NCI-H2196 (cell line): ENCODE results near the gene CRY2.
"Not testable (repeated sequence)": the region's sequence is repeated elsewhere in the genome, so short reads cannot be mapped to it uniquely, and the experiment has no call there.

ENCODE experiments used
- DNase-seq: peaks from one replicate; lab custom pipeline; 2025; ENCODE audit not compliant: unreplicated experiment; lab: John Stamatoyannopoulos, UW

Gene CRY2

DNA sequence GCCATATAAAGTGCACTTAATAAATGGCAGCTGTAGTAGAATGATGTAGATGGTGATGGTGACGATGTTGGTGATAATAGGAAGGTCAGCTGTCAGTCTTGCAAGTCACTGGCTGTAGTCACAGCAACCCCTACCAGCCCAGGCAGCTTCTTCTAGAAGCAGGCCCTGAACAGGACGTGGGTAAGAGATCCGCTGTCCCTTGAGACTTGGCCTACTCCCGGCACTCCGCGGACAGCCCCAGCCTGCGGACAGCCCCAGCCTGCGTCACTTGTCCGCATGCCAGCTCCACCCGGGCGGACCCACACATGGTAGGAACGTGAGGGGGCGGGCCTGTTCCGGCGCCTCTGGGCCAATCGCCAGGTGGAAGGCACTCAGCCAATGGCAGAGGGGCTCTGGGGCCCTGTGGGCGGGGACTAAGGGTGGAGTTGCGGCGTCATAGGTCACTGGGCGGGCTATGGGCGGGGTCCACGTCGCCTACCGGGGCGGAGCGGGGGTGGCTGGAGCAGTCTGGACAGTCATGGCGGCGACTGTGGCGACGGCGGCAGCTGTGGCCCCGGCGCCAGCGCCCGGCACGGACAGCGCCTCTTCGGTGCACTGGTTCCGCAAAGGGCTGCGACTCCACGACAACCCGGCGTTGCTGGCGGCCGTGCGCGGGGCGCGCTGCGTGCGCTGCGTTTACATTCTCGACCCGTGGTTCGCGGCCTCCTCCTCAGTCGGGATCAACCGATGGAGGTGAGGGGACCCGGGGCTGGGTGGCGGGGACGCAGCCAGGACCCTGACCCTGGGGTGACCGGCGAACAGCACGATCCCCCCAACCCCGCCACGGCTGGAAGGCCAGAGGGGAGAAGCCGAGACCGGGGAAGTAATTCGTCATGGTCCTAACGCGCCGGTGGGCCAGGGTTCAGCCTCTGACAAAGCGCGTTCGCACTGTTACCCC lies at the start of gene CRY2:
Gene CRY2, plus strand, starts transcription at position 502 of the 937 bp plus-strand sequence. Its CDS starts 16 bp downstream, at position 518.
- peak; percentile 98 for DNase-seq

- DNase-seq = peak; percentile 24
Observed at GRCh38 chr11:45798793-45799441, 48.4 kb upstream of the CRY2 start.

DNA sequence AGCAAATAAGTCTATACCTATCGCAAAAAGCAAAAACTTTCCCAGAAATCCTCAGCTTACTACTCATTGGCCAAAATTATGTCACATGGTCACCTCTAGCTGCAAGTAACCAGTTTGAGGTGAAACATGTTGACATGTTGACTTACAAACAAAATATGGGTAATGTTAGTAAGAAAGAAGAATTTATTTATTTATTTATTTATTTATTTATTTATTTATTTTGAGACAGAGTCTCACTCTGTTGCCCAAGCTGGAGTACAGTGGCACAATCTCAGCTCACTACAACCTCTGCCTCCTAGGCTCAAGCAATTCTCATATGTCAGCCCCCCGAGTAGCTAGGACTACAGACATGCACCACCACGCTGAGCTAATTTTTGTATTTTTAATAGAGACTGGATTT lies 47.7 kb upstream of the CRY2 start:
- DNase-seq = no peak

- no peak for DNase-seq
Observed at GRCh38 chr11:45800261-45800660, 47.0 kb upstream of the CRY2 start.

- DNase-seq = peak; percentile 19
Observed at GRCh38 chr11:45801723-45802315, 45.5 kb upstream of the CRY2 start.

- DNase-seq = no peak
Observed at GRCh38 chr11:45802531-45803317, 44.6 kb upstream of the CRY2 start.

DNA sequence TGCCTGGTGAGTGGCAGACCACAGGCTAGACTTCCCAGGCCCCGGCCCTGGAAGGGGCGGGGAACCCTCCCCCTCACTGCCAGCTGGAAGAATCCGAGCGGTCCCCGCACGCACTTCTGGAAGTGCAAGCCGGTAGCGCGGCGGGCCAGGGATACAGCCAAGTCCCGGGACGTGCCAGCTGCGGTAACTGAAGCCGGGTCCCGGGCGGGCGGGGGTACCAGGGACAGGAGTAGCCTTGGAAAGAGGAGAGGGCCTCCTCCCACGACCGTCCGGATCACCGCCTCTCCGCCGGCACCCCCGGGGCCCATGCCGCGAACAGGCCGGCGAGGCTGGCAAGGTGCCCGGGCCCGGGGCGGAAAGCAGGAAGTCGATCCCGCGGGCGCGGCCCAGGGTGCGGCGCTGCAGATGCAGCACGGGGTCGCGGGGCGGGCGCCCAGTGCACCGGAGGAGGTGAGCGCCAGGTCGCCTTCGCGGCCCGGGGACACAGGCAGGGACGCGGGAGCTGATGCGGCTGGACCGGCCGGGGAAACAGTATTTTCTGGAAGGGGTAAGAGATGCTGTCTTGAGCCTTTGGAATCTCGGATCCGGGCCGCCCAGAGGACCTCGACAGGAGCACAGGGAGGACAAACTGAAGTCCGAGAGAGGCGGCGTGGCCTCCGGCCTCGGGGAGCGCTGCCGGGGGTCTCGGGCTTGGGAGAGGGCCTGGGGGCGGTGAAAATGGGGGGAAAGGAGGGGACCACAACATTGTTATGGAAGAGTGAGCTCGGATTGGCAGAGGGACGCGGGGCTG lies 43.1 kb upstream of the CRY2 start:
- peak; percentile 64 for DNase-seq

GRCh38 chr11:45804761-45805304 lies 42.4 kb upstream of the CRY2 start, which contains the start of gene SLC35C1:
Gene SLC35C1, plus strand, starts transcription at chr11:45805149. Its CDS starts 653 bp downstream, at chr11:45805802.
- peak; percentile 97 for DNase-seq

DNA sequence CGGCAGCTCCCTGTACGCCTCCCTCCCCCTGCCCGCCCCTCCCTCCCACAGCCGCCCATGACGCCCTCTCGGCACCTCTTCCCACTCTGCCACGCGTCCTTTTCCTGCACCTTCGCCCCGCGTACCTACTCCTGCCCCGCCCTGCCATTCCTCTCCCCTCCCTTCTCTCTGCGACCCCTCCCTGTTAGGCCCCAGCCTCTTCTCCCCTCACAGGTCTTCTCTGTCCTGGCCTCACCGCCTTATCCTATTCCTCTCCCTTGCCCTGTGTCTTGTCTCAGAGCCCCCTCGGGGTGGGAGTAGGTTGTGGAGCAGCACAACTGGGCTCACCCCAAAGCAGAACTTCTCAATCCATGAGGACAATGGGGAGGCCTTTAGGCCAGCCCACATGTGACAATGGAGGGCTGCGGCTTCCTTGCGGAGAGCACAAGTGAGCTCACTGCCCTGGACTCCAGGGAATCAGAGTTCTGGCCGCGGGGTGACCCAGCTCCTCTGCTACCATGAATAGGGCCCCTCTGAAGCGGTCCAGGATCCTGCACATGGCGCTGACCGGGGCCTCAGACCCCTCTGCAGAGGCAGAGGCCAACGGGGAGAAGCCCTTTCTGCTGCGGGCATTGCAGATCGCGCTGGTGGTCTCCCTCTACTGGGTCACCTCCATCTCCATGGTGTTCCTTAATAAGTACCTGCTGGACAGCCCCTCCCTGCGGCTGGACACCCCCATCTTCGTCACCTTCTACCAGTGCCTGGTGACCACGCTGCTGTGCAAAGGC lies 41.8 kb upstream of the CRY2 start:
- DNase-seq = peak; percentile 11

- DNase-seq = no peak
Observed at GRCh38 chr11:45806072-45806933, 41.0 kb upstream of the CRY2 start.

GRCh38 chr11:45806937-45807791 lies 40.1 kb upstream of the CRY2 start:
- DNase-seq = no peak

DNA sequence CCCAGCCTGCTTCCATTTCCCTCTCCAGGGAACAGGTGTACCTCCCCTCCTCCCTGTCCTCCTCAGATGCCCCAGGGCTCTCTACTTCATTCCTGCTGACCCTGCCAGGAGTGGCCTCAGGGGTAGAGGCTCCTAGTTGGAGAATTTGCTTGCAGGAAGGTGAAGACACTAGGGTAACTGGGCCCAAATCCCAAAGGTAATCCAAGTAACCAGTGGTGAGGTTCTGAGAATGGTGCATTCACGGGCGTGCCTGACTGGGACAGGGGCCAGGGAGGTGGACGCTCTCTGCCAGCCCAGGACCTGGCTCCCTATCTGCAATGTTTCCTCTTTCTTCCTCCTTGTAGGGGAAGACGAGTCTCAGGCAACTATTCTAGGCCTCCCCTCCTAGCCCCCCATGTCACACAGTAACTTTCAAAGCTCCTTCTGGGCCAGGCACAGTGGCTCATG lies 39.5 kb upstream of the CRY2 start:
- DNase-seq = no peak

DNA sequence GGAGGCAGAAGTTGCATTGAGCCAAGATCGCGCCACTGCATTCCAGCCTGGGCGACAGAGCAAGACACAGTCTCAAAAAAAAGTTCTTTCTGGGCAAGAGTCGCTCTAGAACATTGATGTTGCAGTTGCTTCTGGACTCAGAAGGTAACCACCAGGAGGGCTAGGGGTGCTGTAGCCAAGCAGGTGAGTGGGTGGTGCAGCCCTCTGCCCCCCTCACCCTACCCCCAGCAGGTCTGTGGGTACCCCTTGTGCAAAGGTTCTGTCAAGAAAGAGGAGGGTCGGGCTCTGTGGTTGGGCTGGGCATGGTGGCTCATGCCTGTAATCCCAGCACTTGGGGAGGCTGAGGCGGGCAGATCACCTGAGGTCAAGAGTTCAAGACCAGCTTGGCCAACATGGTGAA lies 38.8 kb upstream of the CRY2 start:
- DNase-seq = not testable (repeated sequence)

GRCh38 chr11:45809456-45810395 lies 37.5 kb upstream of the CRY2 start:
- DNase-seq = no peak

DNA sequence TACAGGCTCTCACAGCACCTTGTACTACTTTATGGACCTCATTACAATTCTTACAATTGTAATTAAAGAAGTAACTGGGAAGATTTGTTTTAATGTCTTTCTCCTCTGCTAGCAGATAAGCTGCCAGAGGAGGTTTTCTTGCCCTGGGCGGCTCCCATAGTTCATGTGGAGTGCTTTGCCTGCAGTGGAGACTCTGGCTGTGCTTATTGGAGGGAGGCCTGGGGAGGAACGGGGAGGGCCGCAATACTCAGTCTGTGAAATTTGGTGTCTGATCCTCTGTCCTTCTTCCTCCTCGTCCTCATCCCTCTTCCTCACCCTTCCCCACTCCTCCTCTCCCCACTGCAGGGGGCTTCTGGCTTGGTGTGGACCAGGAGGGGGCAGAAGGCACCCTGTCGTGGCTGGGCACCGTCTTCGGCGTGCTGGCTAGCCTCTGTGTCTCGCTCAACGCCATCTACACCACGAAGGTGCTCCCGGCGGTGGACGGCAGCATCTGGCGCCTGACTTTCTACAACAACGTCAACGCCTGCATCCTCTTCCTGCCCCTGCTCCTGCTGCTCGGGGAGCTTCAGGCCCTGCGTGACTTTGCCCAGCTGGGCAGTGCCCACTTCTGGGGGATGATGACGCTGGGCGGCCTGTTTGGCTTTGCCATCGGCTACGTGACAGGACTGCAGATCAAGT lies 36.7 kb upstream of the CRY2 start:
- no peak for DNase-seq

- no peak for DNase-seq
Observed at GRCh38 chr11:45811109-45811435, 36.2 kb upstream of the CRY2 start.
